ENCODE results near the gene CFAP100. TPM values are rescaled to one million over a fixed set of nuclear protein-coding genes. Genes with fewer than 3 reads are reported as not detected.

CFAP100 gene
- total RNA-seq, 1 donor from 2014 or later: not detected

DNA sequence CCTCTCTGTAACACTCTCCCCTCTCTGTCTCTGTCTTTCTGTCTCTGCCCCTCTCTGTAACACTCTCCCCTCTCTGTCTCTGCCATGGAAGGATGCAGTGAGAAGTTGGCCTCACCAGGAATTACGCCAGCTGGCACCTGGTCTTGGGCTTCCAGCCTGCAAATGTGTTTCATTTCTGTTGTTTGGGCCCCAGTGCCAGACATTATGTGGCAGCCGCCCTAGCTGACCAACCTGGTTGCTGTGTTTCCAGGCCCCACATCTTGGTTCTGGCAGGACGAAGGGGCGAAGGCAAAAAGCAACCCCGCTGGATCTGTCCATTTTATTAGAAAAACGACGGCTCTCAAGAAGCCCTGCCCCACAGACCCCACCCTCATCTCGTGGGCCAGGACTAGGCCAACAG is 86.2 kb downstream of the CFAP100 start:
- no peak overlapping the region for H2AFZ ChIP-seq (replicated peaks)
- no peaks in the 10 kb centered on the region for H4K20me1 ChIP-seq (ENCODE audit: low read depth)
- peaks cover 5% of the 10 kb centered on the region for H3F3A ChIP-seq (ENCODE audit: low read depth)
- H3K9me3 ChIP-seq (ENCODE audit: low read depth): no peaks in the 10 kb centered on the region
- H3K79me2 ChIP-seq (ENCODE audit: low read depth): no peaks in the 10 kb centered on the region
- no peak overlapping the region for H3K4me3 ChIP-seq
- H3K27ac ChIP-seq: no peak overlapping the region
- H3K27me3 ChIP-seq: peaks cover 5% of the 10 kb centered on the region
- Mint-ChIP-seq H3K4me3 (no peak overlapping the region), H3K27ac (peak overlapping the region; percentile 85), H3K36me3 (no peaks in the 10 kb centered on the region), H3K4me1 (peaks cover 29% of the 10 kb centered on the region), H3K9me3 (no peaks in the 10 kb centered on the region), H3K27me3 (ENCODE audit: insufficient read depth, low read depth) (peaks cover 9% of the 10 kb centered on the region)
- no peaks in the 10 kb centered on the region for H3K36me3 ChIP-seq
- H3K4me1 ChIP-seq: no peaks in the 10 kb centered on the region
- no peak for DNase-seq (ENCODE audit: low spot score)
- no peak overlapping the region for H3K9ac ChIP-seq
- TF ChIP-seq EZH2 (IDR thresholded peaks at IDR 0.05) (no peak), EZH2phosphoT487 (IDR thresholded peaks at IDR 0.05) (no peak)
- TF ChIP-seq, protein P1, sequence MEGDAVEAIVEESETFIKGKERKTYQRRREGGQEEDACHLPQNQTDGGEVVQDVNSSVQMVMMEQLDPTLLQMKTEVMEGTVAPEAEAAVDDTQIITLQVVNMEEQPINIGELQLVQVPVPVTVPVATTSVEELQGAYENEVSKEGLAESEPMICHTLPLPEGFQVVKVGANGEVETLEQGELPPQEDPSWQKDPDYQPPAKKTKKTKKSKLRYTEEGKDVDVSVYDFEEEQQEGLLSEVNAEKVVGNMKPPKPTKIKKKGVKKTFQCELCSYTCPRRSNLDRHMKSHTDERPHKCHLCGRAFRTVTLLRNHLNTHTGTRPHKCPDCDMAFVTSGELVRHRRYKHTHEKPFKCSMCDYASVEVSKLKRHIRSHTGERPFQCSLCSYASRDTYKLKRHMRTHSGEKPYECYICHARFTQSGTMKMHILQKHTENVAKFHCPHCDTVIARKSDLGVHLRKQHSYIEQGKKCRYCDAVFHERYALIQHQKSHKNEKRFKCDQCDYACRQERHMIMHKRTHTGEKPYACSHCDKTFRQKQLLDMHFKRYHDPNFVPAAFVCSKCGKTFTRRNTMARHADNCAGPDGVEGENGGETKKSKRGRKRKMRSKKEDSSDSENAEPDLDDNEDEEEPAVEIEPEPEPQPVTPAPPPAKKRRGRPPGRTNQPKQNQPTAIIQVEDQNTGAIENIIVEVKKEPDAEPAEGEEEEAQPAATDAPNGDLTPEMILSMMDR (IDR thresholded peaks at IDR 0.05): no peak
- no peak overlapping the region for H3K4me2 ChIP-seq

DNA sequence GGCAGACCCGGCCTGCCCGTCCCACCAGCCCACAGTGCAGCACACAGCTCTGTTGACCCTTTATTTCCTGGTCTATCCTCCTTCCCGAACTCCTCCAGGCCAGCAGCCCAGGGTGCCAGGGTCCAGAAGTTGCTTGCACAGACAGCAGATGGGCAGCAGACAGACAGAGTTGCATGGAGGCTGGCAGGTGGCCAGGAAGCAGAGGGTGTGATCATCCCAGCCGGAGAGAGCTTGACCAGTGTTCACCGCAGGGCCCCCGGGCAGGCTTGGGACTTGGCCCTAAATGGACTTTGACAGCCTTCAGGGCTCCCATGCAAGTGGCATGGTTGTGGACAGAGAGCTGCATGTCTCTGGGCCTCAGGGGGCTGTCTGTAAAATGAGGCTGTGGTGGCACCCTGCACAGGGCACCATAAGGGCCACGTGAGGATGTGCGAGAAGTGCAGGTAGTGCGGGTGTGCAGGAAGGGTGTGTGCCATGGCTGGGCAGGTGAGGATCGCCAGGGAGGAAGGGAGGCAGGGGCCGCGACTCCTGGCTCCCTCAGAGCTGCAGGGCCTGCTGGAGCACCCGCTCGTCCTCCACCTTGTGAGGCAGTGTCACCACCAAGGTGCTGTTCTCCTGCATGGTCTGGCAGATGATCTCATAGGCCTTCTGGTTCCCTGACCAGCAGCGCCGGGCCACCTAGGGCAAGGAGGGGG is 87.2 kb downstream of the CFAP100 start:
- no peak for DNase-seq (ENCODE audit: low spot score)
- no peaks in the 10 kb centered on the region for H3K4me1 ChIP-seq
- H3K9me3 ChIP-seq (ENCODE audit: low read depth): no peaks in the 10 kb centered on the region
- no peak overlapping the region for H2AFZ ChIP-seq (replicated peaks)
- no peaks in the 10 kb centered on the region for H3K36me3 ChIP-seq
- H3K4me1 Mint-ChIP-seq: peaks cover 35% of the 10 kb centered on the region
- no peak overlapping the region for H3K27ac Mint-ChIP-seq
- no peaks in the 10 kb centered on the region for H3K27me3 ChIP-seq
- peaks cover 5% of the 10 kb centered on the region for H3F3A ChIP-seq (ENCODE audit: low read depth)
- no peak overlapping the region for H3K9ac ChIP-seq
- H3K27me3 Mint-ChIP-seq (ENCODE audit: insufficient read depth, low read depth): peaks cover 7% of the 10 kb centered on the region
- H3K9me3 Mint-ChIP-seq: no peaks in the 10 kb centered on the region
- TF ChIP-seq, protein P1 (IDR thresholded peaks at IDR 0.05): no peak
- TF ChIP-seq EZH2phosphoT487 (IDR thresholded peaks at IDR 0.05) (no peak), EZH2 (IDR thresholded peaks at IDR 0.05) (no peak)
- no peaks in the 10 kb centered on the region for H4K20me1 ChIP-seq (ENCODE audit: low read depth)
- no peak overlapping the region for H3K4me2 ChIP-seq
- H3K4me3 ChIP-seq: no peak overlapping the region
- H3K36me3 Mint-ChIP-seq: no peaks in the 10 kb centered on the region
- H3K79me2 ChIP-seq (ENCODE audit: low read depth): no peaks in the 10 kb centered on the region
- H3K27ac ChIP-seq: no peak overlapping the region
- H3K4me3 Mint-ChIP-seq: no peak overlapping the region

DNA sequence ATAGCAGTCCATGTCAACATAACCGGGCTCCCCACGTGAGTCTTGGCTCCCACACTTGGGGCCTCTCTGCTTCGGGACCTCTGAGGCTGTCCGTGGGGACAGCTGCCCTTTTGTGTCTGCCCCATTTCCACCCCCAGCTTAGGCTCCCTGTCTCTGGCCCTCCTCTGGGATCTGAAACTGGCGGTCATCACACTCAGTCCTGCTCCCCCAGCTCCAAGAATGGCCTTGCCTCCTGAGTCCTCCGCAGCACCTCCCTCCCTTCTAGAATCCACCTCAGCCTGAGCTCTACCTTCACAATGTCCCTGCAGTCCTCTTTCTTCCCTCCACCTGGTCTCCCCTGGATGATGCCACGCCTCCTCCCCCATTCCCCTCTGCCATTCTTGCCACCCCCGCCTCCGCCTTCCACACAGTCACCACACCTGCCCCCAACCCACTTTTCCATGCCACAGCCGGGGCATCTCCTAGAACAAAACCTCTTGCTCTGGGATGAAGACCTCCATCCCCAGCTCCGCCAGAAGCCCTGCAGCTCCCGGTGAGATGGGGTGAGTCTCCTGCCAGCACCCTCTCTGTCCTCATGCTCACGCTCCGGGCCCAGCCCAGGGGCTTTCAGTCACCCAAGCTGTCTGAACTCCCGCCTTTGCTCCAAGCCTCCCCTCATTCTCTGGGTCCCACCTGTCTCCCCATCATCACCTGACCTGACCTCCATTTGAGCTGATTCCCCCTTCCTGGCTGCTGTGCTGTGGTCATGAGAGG is 88.0 kb downstream of the CFAP100 start:
- TF ChIP-seq EZH2phosphoT487 (IDR thresholded peaks at IDR 0.05): no peak
- TF ChIP-seq EZH2 (IDR thresholded peaks at IDR 0.05): no peak
- TF ChIP-seq, protein P1 (IDR thresholded peaks at IDR 0.05): no peak
- Histone ChIP-seq H3K4me1 (no peaks in the 10 kb centered on the region), H3K4me2 (no peak overlapping the region), H3F3A (ENCODE audit: low read depth) (no peaks in the 10 kb centered on the region), H3K9me3 (ENCODE audit: low read depth) (no peaks in the 10 kb centered on the region), H3K36me3 (no peaks in the 10 kb centered on the region), H3K79me2 (ENCODE audit: low read depth) (no peaks in the 10 kb centered on the region), H4K20me1 (ENCODE audit: low read depth) (no peaks in the 10 kb centered on the region), H3K9ac (no peak overlapping the region), H3K27ac (no peak overlapping the region), H2AFZ (replicated peaks) (no peak overlapping the region), H3K27me3 (no peaks in the 10 kb centered on the region), H3K4me3 (no peak overlapping the region)
- no peak overlapping the region for H3K4me3 Mint-ChIP-seq
- H3K27ac Mint-ChIP-seq: peak overlapping the region; percentile 60
- no peaks in the 10 kb centered on the region for H3K9me3 Mint-ChIP-seq
- DNase-seq (ENCODE audit: low spot score): no peak
- H3K36me3 Mint-ChIP-seq: no peaks in the 10 kb centered on the region
- H3K4me1 Mint-ChIP-seq: peaks cover 33% of the 10 kb centered on the region
- peaks cover 7% of the 10 kb centered on the region for H3K27me3 Mint-ChIP-seq (ENCODE audit: insufficient read depth, low read depth)

Data from neural progenitor cell (in vitro differentiated cells).